Spleen (tissue), 11 donors: ENCODE measurements around the gene RPP25L. TPM values are rescaled to one million over a fixed set of nuclear protein-coding genes. Genes with fewer than 3 reads are reported as not detected.

Source experiments
- DNase-seq: peaks from one replicate; pipeline ENCODE4 v3.0.0-alpha.2; 2020
- H3K27ac ChIP-seq, 8 donors: fragments of 200-600 bp; sonication (generic) in 7 of 8; 1 replicate in 4 of 8; 2 replicates in 4 of 8; pipeline versions ENCODE4 v1.5.0 to v1.8.0; 2016 to 2021; ENCODE audit warnings: inconsistent platforms in 4 of 8, mild to moderate bottlenecking in 4 of 8, moderate library complexity in 1 of 8
- H3K27me3 ChIP-seq, 7 donors: fragments of 200-600 bp; sonication (generic) in 6 of 7; replicated peaks in 1 of 7; 1 replicate in 4 of 7; 2 replicates in 3 of 7; pipeline versions ENCODE4 v1.5.0 to v1.8.0; 2016 to 2021; ENCODE audit warnings: inconsistent platforms in 3 of 7, mild to moderate bottlenecking in 1 of 7
- H3K36me3 ChIP-seq, 6 donors: fragments of 200-600 bp; sonication (generic) in 5 of 6; 1 replicate in 4 of 6; 2 replicates in 2 of 6; pipeline versions ENCODE4 v1.5.0 to v1.8.0; 2016 to 2021; ENCODE audit warnings: inconsistent platforms in 2 of 6
- H3K4me1 ChIP-seq, 6 donors: fragments of 200-600 bp; sonication (generic) in 5 of 6; 1 replicate in 3 of 6; 2 replicates in 3 of 6; pipeline versions ENCODE4 v1.5.0 to v1.8.0; 2016 to 2021; ENCODE audit warnings: inconsistent platforms in 3 of 6
- H3K4me3 ChIP-seq, 8 donors: fragments of 200-600 bp; sonication (generic) in 7 of 8; 1 replicate in 4 of 8; 2 replicates in 4 of 8; pipeline versions ENCODE4 v1.5.0 to v1.8.0; 2016 to 2021; ENCODE audit warnings: inconsistent platforms in 4 of 8, mild to moderate bottlenecking in 4 of 8, moderate library complexity in 2 of 8
- H3K9me3 ChIP-seq, 8 donors: fragments of 200-600 bp; sonication (generic) in 7 of 8; 1 replicate in 4 of 8; 2 replicates in 4 of 8; pipeline versions ENCODE4 v1.5.0 to v1.8.0; 2016 to 2021; ENCODE audit warnings: inconsistent platforms in 4 of 8
- CTCF ChIP-seq, 11 experiments: fragments of 200-600 bp in 7 of 11; fragments of 450-650 bp in 4 of 11; sonication (generic) in 4 of 11; IDR thresholded peaks in 8 of 11; conservative IDR thresholded peaks in 3 of 11; 1 replicate in 7 of 11; 2 replicates in 4 of 11; pipeline versions ENCODE4 v1.4.0 to v1.8.0; 2016 to 2021; ENCODE audit warnings: antibody characterized with exemption in 11 of 11, inconsistent platforms in 4 of 11, mild to moderate bottlenecking in 1 of 11
- POLR2A ChIP-seq, 3 donors: fragments of 450-650 bp; IDR thresholded peaks; one replicate each; pipeline ENCODE4 v1.5.1; 2017; ENCODE audit warnings: antibody characterized with exemption in 3 of 3, mild to moderate bottlenecking in 1 of 3
- POLR2AphosphoS5 ChIP-seq, 3 donors: sonication (generic); formaldehyde crosslinking; IDR thresholded peaks; one replicate each; pipeline ENCODE4 v1.5.1; 2017; ENCODE audit warnings: antibody characterized with exemption in 3 of 3
- whole genome bisulfite sequencing, 5 donors: extraction: QIAGEN DNeasy Blood & Tissue Kit in 3 of 5; methylation state at CpG; one replicate each; pipeline versions ENCODE4 v1.1.5 to v1.1.7; 2013 to 2018; 5-methylcytosine and 5-hydroxymethylcytosine counted together
- intact Hi-C: fragments of 100-400 bp; cut with DNase I; formaldehyde crosslinking; loops from one replicate; pipeline ENCODE4 v1.15.0; 2023; ENCODE audit warnings: low total_unique reads
- polyA plus RNA-seq, 3 donors: library from polyadenylated mRNA; stranded (reverse); fragments of 200-250 nt; gene quantifications; one replicate each; pipeline ENCODE4 v1.2.1, GENCODE V29; 2013
- total RNA-seq, 7 donors: library from RNA; depleted of rRNA in 3 of 7; stranded (reverse); fragments of >200 nt in 3 of 7; fragmentation: NEBNext Ultra II Directional in 4 of 7; extraction: Animal tissue kit (Norgen Biotek cat#: 25700) in 4 of 7; gene quantifications; one replicate each; pipeline versions ENCODE4 v1.1.0 to v1.2.1, GENCODE V29; 2016 to 2021
- donor health status: healthy with polysubstance abuse.
- donor health status: DM: no; HTN: no; CAD: no; lungs with moderate emphysema.
- donor health status: DM: no; HTN: no; CAD: no.
- donor health status: Bipolar disorder and iron deficiency.
- donor health status: healthy.
- donor health status: DM: no; HTN: no; CAD: no.
- donor health status: DM: yes; HTN: yes; CAD: no.

RPP25L gene
- total and polyA plus RNA-seq, 10 donors: 16.8 to 54.1 (median 26.8) TPM

GRCh38 chr9:34601937-34602573 is 9.8 kb downstream of the RPP25L start:
- Histone ChIP-seq H3K36me3 (no peaks in the 10 kb centered on the region), H3K27ac (no peak overlapping the region), H3K27me3 (no peaks in the 10 kb centered on the region), H3K4me3 (no peak overlapping the region), H3K4me1 (peaks cover 0 to 20% (median 3%) of the 10 kb centered on the region in 6 donors), H3K9me3 (no peaks in the 10 kb centered on the region)
- no peak for DNase-seq
- 72 to 91% (median 82%) methylated on average over 6 of the region's 6 CpGs for WGBS, 5 donors
- intact Hi-C loops: no loop called here
- TF ChIP-seq POLR2AphosphoS5 (IDR thresholded peaks at IDR 0.05) (no peak), POLR2A (IDR thresholded peaks at IDR 0.05) (no peak), CTCF (IDR thresholded peaks at IDR 0.05 in 8 of 11, conservative IDR thresholded peaks at IDR 0.05 in 3 of 11) (no peak)

- no peak overlapping the region for H3K4me3 ChIP-seq
- intact Hi-C loops: no loop called here
- WGBS, 5 donors: 20 to 45% (median 39%) methylated on average over 1 of the region's 1 CpG
- H3K36me3 ChIP-seq: no peaks in the 10 kb centered on the region
- H3K9me3 ChIP-seq: no peaks in the 10 kb centered on the region
- TF ChIP-seq POLR2AphosphoS5 (IDR thresholded peaks at IDR 0.05): no peak
- H3K4me1 ChIP-seq: peaks cover 0 to 20% (median 3%) of the 10 kb centered on the region in 6 donors
- no peak overlapping the region for H3K27ac ChIP-seq
- DNase-seq: no peak
- peaks cover 0 to 5% (median 0%) of the 10 kb centered on the region in 7 donors for H3K27me3 ChIP-seq
These were observed 11.0 kb downstream of the RPP25L start for GRCh38 chr9:34600908-34601307.

GRCh38 chr9:34599546-34599945 is 12.4 kb downstream of the RPP25L start:
- WGBS, 5 donors: 33 to 63% (median 46%) methylated on average over 1 of the region's 1 CpG
- no peak for DNase-seq
- H3K4me1 ChIP-seq: peaks cover 0 to 20% (median 3%) of the 10 kb centered on the region in 6 donors
- H3K27ac ChIP-seq: peak overlapping the region in 3 of 8 donors; percentile 8 to 65 (median 24)
- intact Hi-C loops: loop anchor here (10.0 kb wide), 1 partner anchor 195 kb away; no protein-coding TSS in a partner anchor
- H3K4me3 ChIP-seq: no peak overlapping the region
- no peaks in the 10 kb centered on the region for H3K9me3 ChIP-seq
- TF ChIP-seq POLR2A (IDR thresholded peaks at IDR 0.05) (no peak), CTCF (IDR thresholded peaks at IDR 0.05 in 8 of 11, conservative IDR thresholded peaks at IDR 0.05 in 3 of 11) (no peak), POLR2AphosphoS5 (IDR thresholded peaks at IDR 0.05) (no peak)
- peaks cover 0 to 6% (median 0%) of the 10 kb centered on the region in 7 donors for H3K27me3 ChIP-seq
- H3K36me3 ChIP-seq: no peaks in the 10 kb centered on the region

- Histone ChIP-seq H3K4me1 (peaks cover 22 to 55% (median 37%) of the 10 kb centered on the region in 6 donors), H3K27ac (peak overlapping the region in 5 of 8 donors; percentile 56 to 69 (median 60)), H3K4me3 (no peak overlapping the region), H3K27me3 (peaks cover 0 to 60% (median 47%) of the 10 kb centered on the region in 7 donors), H3K36me3 (no peaks in the 10 kb centered on the region), H3K9me3 (no peaks in the 10 kb centered on the region)
- TF ChIP-seq POLR2AphosphoS5 (IDR thresholded peaks at IDR 0.05): peak in 1 of 3 donors; percentile 62
- no peak for TF ChIP-seq POLR2A (IDR thresholded peaks at IDR 0.05)
- 54 to 74% (median 69%) methylated on average over 9 of the region's 9 CpGs for WGBS, 5 donors
- intact Hi-C loops: loop anchor here (5.0 to 10.0 kb wide), 3 partner anchors 47 to 262 kb away; no protein-coding TSS in a partner anchor
- no peak for DNase-seq
These were observed 17.7 kb downstream of the RPP25L start for GRCh38 chr9:34594177-34594576.

- peaks cover 22 to 60% (median 43%) of the 10 kb centered on the region in 6 donors for H3K4me1 ChIP-seq
- no peaks in the 10 kb centered on the region for H3K36me3 ChIP-seq
- intact Hi-C loops: loop anchor here (5.0 to 10.0 kb wide), 3 partner anchors 46 to 261 kb away; no protein-coding TSS in a partner anchor
- peak; percentile 7 to 74 (median 57) for TF ChIP-seq POLR2AphosphoS5 (IDR thresholded peaks at IDR 0.05)
- no peak for TF ChIP-seq POLR2A (IDR thresholded peaks at IDR 0.05)
- peak in 1 of 11 experiments; percentile 3 for TF ChIP-seq CTCF (IDR thresholded peaks at IDR 0.05 in 8 of 11, conservative IDR thresholded peaks at IDR 0.05 in 3 of 11)
- H3K9me3 ChIP-seq: no peaks in the 10 kb centered on the region
- H3K27me3 ChIP-seq: peaks cover 0 to 71% (median 56%) of the 10 kb centered on the region in 7 donors
- WGBS, 5 donors: 6 to 11% (median 9%) methylated on average over 24 to 26 of the region's 26 CpGs
- peak overlapping the region in 6 of 8 donors; percentile 36 to 69 (median 58) for H3K27ac ChIP-seq
- DNase-seq: no peak
- H3K4me3 ChIP-seq: no peak overlapping the region
These were observed 18.8 kb downstream of the RPP25L start for GRCh38 chr9:34592895-34593601.
